NCI-H1694 treated with DMSO at 0.1 percent for 48 hours (cell line): Measurements from ENCODE around the gene CIT.
A peak's percentile ranks its signal among the peaks of the same experiment; 100 is the strongest.

Source experiments
- DNase-seq: peaks from one replicate; lab custom pipeline; 2025; lab: John Stamatoyannopoulos, UW

CIT gene

DNA sequence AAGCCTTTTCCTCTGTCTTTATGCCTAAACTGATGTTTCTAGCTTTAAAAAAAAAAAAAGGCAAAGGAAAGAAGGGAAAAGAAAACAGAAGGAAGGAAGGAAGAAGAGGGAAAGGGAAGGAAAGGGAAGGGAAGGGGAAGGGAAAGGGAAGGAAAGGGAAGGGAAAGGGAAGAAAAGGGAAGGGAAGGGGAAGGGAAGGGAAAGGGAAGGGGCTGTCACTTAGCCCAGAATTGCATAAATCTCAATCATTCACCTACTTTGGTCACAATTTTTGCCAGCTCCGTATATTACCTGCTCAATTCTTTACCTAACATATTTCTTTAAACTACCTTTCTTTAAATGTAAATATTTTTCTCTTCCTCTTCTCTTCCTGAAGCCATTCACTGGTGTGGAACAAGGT lies 26.8 kb downstream of the CIT start:
- DNase-seq, result no peak

DNA sequence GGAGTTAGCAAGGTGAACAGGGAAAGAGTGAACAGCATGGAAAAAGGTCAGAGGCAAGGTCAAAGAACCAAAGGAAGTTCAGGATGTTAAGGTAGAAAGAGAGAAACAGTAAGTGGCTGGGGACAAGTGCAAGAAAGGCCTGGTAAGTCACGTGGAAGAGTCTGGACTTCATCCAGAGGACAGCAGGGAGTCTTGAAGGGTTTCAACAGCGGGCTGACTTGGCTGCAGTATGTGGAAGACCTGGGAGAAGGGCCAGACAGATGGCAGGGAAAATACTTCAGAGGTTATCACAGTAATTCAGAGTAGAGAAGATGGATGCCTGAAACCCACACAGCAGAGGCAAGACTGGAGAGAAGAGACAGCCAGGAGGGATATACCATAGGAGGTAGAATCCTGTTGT lies 34.0 kb downstream of the CIT start:
- DNase-seq, result no peak

DNA sequence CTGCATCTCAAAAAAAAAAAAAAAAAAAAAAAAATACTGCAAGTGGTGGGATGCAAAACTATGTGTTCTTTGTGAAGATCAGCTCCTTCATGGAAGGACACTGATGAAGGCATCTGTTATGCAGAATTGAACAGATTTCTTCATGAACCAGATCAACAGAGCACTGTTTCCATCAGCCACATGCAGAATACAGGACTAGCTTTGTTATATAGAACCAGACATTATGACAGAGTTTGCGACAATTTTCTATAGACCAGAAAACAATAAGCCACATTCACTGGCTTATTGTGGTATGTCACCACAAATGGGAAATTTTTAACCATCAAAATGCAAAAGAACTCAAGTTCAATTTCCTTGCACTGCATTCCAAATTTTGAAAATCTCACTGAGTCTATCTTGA lies 34.7 kb downstream of the CIT start:
- DNase-seq, result no peak

DNA sequence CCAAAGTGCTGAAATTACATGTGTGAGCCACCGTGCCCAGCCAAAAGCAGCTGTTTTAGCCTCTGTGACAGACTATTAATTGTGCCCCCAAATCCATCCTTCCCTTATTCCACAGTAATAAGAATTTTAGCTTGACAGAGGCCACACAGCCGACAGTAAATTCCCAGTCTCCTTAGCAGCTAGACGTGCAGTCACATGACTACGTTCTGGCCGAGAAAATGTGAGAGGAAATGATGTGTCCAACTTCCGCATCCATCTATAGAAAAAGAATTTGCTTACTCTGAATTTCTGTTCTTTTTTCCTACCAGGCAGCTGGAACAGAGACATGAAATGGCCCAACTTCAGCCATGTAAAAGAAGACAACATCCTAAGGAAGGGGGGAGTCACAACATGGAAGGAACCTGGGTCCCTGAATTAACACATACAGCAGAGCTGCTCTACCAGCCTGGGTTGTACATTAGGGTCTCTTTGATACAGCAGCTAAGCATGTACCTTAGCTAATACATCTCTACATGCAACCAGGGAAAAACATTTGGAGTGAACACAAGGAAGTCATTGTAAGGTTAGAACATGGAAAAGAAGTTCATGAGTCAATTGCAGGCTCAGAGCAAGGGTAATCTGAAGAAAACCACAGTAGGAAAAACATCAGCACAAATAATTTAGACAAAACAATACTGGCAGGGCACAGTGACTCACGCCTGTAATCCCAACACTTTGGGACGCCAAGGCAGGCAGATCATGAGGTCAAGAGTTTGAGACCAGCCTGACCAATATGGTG lies 35.5 kb downstream of the CIT start:
- DNase-seq, result no peak

DNA sequence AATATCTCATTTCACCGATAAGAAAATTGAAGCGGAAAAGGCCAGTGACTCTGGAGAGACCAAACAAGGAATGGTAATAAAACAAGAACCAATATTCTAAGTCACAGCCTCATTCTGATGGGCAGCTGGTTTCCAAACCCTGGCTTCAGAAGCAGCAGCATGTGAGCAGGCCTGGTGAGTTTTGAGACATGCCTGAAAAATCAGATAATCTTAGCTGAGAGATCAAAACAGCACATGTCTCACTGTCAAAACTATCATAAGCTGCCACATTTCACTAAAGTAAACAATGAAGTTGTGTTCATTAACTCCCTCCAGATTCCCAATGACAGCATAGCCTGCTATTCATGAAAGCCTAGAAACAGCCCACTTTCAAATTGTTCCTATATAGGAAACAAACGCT lies 36.5 kb downstream of the CIT start:
- DNase-seq, result no peak

DNA sequence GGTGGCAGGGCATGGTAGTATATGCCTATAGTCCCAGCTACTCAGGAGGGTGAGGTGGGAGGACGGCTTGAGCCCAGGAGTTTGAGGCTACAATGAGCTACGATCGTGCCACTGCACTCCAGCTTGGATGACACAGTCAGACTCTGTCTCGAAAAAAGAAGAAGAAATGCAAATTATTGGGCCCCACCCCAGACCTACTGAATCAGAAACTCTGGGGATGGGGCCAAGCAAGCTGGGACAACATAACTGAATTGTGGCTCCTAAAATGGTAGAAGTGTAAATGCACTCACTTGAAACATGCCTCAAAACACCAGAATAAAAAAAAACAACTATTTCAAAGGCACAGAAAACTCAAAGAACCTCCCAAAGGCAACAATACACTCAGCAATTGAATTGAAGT lies 37.0 kb downstream of the CIT start:
- DNase-seq, result no peak

DNA sequence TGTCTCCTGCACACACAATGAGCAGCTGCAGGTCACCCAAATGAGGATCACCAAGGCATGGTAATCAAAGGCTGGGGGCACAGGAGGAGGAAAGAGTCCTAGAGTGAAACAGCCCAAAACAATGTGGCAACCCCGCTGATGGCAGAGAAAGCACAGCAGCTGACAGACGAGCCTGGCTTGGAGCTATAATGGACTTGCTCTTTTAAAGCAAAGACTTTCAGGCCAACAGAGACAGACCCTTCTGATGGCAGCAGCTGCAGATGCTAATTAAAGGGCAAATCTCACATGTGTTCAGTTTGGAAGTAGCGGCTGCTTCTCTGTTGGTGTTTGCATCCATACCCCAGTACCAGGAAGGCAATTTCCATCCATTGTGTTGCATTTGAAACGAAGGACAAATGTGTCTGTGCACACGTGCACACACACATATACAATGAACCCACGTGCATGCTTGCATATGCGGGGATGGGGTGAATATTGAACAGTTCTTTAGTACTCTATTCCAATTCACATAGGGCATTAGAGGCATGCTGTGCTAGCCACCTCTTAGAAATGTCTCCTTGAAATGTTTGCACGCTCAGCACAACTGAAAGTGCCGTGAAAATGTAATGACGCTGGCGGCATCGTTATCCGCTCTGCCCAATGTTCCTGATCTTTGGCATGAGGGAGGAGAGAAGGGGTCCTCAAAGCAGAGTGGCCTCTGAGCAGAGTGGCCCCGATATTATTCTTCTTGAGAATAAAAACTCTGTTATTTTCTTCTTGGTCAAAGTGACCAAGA lies 38.1 kb downstream of the CIT start:
- peak; percentile 21 for DNase-seq

DNA sequence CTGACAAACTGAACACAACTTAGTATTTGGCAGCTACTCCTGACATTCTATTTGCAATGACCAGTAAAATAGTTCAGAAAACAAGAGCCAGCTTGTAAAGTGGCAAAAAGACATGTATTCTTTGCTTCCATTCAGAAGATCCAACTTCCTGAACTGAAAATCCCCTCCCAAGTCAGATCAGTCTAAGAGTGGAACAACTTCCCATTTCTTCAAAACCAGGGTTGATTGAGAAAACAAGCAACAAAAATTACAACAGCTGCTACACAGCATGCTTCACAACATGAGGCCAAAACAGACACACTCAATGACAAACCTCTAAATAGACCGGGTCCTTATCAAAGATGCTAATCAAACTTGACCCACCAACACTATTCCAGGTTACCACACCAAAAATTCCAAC lies 40.3 kb downstream of the CIT start:
- DNase-seq, result no peak

DNA sequence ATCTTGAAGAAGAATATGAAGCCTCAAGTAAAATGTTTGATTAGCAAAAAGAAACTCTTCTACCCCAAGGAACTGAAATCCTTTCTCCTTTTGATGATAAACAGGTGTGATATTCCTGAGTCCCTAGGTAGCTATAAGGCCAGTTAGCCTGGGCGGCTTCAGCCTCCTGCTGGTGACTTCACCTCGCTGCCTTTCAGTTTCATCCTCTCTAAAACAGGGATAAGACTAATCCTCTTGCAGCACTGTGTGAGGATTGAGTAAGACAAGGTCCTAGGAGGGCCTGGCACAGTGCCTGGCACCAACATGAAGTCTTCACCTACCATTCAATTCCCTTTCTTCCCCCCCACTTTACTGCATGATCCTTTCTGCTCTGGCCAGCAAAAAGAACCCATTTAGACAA lies 42.1 kb downstream of the CIT start:
- no peak for DNase-seq

DNA sequence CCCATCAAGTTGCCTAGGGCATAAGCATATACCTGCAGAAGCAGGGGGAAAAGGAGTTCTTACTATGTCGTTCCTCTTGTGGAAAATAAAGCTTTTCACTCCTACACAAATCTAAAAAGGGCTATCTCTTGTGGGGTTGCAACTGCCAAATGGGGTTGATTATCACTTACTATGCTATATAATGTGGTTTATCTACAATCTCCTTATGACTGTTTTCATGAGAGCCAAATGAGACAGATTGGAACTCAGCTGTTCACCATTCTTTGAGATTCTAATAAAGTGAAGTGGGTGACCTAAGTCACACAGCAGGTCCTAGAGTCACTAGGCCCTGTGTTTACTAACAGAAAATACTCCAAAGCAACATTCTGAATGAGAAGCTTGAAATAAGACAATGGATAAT lies 47.7 kb downstream of the CIT start:
- no peak for DNase-seq

DNA sequence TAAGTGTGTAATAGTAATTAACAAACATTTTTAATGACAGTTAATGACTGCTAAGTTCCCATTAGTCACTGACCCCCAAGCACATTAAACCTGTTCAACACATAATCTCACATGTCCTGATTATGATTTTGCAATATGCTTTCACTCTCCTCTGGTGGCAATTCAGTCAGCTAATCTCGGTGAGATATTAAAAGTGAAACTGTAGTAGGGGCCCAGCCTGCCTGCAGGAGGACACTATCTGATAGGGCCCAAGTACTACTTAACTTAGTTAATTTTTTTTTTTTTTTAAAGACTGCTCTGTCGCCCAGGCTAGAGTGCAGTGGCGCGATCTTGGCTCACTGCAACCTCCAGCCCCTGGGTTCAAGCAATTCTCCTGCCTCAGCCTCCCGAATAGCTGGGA lies 48.8 kb downstream of the CIT start:
- no peak for DNase-seq

DNA sequence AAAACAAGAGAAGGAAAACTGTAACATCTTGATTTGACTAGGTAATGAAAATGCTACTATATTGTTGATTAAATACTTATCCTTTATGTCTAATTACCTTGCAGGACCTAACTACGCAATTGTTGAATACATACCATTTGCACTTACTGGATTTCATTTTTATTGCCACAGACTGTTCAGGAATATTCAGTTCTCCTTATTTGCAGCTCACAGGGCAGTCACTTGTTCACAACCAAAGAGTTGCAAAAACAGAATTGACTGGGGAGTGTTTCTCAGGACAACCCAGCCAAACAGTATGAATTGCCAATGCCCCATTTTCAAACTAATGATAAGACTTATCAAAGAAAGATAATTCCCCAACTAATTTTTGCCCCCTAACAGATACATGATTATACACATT lies 49.4 kb downstream of the CIT start:
- no peak for DNase-seq

DNA sequence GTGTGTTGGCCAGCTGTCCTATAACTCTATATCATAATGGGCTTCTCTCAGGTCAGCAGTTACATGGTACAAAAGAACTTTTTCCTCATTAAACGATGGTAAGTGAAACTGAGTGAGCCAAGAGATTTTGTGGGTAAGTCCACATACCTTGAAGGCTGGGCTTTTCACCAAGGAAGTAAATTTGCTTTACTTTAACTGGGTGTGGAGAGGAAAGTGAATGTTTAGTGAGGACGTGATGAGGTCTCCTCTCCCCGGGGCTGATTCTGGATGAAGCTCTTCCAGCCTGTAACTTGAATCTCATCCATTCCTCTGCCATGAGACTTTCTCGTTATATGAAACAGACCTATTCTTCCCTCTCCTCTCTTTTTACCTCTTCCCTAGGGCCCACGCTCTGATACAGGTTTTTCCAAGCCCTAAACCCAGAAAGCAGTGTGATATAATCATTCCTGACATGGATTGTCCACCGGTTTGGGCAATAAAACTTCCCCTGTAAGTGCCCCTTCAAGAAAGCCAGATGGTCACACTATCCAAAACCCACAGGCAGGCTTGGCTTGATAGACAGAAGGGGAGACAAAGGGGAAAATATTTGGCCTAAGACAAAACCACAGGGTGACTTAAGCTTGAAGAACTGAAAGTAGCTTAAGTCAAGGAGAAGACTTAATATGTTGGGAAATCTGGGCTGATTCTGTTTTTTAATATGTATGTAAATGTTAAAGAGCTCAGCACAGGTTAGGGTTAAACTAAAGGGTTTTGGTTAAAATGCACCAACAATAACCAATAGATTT lies 50.3 kb downstream of the CIT start:
- no peak for DNase-seq

DNA sequence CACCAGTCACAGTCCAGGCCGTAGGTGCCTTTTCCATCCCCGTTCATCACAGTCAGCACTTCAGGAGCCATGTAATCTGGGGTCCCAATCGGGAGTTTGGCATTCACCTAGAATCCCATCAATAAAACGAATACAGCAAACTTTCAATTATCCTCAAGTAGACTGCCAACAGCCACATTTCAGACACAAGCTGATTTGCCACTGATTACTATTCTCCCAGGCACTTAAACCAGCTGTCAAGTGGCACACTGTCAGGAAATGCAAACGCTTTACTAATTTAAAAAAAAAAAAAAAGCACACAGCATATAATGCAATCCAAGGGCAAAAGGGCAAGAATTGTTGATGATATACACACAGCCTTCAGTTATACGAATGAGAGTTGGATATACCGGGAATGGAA lies 51.9 kb downstream of the CIT start:
- no peak for DNase-seq

DNA sequence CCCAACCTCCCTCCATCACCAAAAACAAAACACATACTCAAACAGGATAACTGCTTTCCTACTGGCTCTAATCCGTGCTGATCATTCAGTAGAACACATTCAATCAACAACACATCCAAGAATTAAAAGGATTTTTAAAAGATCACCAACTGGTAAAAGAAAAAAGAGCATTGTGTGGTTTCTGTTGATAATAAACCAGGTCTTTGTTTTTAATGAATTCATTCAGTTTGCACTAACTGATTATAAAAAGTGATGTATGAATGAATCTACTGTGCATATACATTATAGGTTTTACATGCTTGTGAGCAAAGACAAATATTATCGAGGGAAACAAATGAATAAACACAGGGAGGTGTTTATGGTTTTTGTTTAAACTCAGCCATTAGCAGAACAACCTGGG lies 55.1 kb downstream of the CIT start:
- DNase-seq, result no peak

DNA sequence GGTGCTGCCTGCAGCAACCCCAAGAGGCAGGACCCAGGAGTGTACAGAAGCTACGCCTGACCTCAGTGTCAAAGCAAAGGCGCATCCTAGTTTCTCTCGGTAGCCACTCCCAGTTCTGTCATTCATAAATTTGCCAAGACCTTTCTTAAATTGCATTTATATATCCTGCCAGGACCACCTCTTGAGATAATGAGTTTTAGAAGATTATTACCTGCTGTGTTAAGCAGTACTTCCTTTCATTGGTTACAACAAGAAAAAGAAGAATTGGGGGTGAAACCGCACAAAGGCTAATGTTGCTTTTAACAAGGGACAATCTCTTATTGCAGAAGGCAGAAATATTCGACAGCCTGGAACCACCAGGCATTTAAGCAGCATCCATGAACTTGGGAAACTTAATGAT lies 57.8 kb downstream of the CIT start:
- DNase-seq, result no peak

DNA sequence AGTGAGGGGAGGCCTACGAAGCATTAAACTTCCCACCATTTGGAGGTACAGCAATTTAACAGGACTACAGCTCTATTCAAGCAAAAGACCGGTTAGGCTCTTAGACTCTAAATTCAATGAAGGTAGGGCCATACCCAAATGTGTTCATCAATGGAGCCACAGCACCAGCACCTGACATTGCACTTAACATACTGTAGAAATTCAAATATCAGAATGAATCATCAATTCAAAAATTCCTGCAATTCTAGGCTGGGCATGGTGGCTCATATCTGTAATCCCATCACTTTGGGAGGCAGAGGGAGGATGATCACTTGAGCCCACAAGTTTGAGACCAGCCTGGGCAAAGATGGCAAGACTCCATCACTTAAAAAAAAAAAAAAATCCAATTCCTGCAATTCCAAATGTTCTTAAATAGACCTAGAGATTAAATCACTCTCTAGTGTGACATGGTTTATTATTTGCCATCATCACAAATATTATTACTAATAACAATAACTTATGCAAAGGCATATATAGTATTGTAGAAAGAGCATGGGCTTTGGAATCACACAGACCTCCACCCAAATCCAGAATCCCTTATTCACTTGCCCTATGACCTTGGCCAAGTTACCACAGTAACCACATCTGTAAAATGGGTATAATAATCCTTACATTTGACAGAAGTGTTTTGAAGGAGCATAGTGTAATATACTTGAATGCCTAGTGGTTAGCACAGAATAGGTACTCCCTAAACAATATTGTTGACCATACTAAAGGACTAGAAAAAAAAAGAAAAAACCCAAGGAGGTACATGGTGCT lies 59.4 kb downstream of the CIT start:
- no peak for DNase-seq

DNA sequence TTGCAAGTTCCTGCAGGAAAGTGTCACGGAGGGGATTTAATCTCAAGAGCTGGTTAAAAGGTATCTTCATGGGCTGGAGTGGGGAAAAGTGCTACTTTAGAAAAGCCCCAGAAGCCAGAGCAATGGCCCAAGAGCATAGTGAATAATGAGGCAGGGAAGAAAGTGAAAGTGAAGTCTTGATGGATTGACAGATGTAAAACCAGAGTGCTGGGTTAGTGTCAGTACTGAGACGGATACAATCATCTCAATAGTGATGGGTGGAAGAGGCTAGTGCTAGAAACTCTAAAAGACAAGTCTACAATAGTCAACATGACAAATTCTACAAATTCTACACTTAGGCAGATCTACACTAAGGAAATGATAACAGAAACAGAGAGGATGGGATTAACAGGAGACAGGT lies 68.1 kb downstream of the CIT start:
- DNase-seq, result no peak

DNA sequence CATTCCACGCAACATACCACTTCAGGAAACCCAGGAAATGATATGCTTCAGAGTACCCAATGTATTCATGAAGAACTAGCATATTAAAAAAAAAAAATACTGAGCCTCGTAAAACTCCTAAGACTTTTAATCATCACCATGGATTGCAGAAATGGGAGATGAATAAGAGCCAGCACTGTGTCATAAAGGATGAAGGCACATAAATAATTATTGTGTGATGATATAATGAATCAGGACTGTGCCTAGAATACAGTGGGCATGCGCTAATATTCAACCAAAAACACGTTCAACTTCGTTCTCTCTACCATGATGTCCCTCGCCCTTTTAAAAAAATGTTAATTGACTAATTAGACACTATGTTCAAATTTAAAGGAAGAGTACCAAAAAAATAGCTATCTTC lies 68.7 kb downstream of the CIT start:
- no peak for DNase-seq

DNA sequence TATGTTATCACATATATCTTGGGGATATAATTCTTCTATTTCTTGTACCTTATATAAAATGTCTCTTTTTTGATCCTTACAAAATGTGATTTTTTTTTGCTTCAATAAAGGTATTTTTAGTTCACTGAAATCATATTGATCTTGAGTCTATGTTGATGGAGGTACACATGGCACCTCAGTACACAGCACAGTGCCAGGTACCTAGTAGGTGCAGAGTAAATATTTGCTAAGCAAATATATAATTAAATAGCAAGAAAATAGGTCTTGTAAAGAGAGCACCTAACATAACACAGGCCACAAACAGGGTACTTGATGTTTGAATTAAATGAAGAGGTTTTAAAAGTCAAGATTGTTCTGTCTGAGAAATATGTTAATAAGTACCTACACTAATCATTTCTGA lies 69.7 kb downstream of the CIT start:
- DNase-seq, result no peak

DNA sequence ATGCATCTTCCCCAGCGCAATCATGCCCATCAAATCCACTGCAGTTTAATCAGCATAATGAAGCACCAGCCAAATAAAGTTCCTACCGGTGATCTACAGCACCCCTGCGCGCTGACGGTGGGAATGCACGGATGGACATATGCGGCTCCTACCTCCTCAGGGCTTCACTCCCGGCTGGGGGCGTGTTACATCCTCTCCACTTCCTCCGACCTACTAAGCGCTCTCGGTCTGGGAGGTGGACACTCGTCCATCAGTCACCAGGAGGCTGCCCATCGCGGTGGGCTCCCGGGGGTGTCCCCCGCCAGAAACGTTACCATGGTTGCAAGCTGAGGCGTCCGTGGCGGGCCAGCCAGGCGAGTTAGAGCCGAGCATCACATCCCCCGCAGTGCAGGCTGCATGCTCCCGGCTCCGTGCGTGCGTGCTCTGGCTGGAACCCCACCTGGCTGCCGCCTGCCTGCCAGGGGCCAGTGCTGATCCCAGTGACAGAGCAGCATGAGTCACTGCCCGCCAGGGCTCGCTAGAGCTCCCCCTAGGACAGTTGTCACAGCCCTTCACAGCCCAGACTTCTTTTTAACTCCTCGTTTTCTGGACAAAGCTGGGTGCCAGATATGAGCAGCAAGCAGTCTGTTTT lies 73.0 kb downstream of the CIT start:
- DNase-seq, result peak; percentile 46

DNA sequence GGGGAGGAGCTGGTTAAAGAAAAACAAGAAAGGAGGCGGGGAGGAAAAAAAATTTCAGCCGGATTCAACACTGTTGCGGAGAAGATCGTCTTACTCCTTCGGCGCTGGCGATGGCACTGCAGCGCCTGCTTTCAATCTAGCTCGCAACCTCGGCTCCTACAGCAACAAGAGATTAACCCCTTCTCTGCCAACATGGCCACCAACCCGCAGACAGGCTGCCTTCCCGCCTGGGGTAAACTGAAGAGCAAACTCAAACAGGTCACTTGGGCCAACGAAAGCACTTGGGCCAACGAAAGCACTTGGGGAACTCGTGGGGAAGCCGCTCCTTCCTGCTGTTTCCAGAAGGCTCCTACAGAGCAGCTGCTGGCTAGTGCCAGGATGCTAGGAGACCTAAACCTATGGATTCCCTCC lies 73.7 kb downstream of the CIT start:
- no peak for DNase-seq
